ENCODE data around the gene POGK. TPM values are rescaled to one million over a fixed set of nuclear protein-coding genes. Genes with fewer than 3 reads are reported as not detected.

The POGK gene
- total and polyA plus RNA-seq, 9 of the 15 experiments (the other 6 are each of a cell fraction or from before 2014, with no cell fraction given) = 6.1 to 44.5 (median 24.3) TPM

DNA sequence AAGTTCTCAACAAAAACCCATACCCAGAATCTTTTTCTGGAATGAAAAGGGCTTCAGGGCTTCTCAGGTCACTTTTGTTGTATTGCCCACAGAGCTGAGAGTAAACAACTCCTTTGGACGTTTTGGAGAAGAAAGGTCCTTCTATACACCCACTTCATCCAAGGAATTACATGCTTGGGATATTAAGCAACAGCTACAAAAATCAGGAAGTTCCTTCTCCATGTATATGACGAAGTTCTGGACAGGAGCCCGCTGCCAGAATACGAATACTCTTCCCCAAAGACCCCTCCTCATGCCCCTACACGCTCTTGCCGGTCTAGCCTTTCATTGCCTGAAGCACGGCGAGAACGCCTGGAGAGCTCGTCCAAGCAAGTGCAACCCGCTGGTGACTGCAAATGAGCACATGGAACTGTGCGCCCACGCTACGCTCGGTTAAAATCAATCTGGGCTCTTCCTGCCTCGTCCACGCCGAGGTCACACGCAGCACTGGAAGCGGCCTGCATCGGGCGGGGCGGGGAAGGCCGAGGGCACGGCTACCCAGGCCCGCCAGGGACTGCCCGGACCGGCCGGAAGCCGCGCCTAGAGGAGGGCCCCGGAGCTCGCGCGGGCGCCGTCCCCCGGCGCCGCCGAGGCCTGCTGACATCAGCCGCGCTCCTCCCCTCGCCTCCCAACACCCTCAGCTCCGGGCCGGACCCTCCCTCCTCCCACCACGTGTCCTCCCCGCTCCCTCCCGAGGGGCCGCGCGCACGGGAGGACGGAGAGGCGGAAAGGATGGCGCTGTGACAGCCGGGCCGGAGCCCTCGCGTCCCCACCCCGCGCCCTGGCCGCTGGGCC, at the start of gene POGK (continued):
- TF ChIP-seq, protein P1, sequence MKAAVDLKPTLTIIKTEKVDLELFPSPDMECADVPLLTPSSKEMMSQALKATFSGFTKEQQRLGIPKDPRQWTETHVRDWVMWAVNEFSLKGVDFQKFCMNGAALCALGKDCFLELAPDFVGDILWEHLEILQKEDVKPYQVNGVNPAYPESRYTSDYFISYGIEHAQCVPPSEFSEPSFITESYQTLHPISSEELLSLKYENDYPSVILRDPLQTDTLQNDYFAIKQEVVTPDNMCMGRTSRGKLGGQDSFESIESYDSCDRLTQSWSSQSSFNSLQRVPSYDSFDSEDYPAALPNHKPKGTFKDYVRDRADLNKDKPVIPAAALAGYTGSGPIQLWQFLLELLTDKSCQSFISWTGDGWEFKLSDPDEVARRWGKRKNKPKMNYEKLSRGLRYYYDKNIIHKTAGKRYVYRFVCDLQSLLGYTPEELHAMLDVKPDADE (conservative IDR thresholded peaks at IDR 0.05; ENCODE audit: control insufficient read depth, low read depth, low read length) = peak; percentile 92
- TF ChIP-seq ZNF518B (CRISPR knock-in tag; IDR thresholded peaks at IDR 0.05) (no peak), FOSL1 (tag; conservative IDR thresholded peaks at IDR 0.05) (peak; percentile 30), STAT5B (CRISPR knock-in tag; IDR thresholded peaks at IDR 0.05) (no peak), E2F3 (CRISPR knock-in tag; IDR thresholded peaks at IDR 0.05) (peak; percentile 50), FOXA3 (CRISPR knock-in tag; conservative IDR thresholded peaks at IDR 0.05 in 1 of 2, IDR thresholded peaks at IDR 0.05 in 1 of 2) (no peak), CEBPG (CRISPR knock-in tag; IDR thresholded peaks at IDR 0.05) (no peak), CEBPG (tag; conservative IDR thresholded peaks at IDR 0.05 in 1 of 2, IDR thresholded peaks at IDR 0.05 in 1 of 2) (peak; percentile 54 to 60; a peak in 1 of 4 replicates), ZNF57 (CRISPR knock-in tag; IDR thresholded peaks at IDR 0.05) (no peak), HNRNPUL1 (IDR thresholded peaks at IDR 0.05; ENCODE audit: low read length) (no peak), ZNF76 (CRISPR knock-in tag; IDR thresholded peaks at IDR 0.05; ENCODE audit: borderline replicate concordance) (no peak), DPF2 (IDR thresholded peaks at IDR 0.05) (no peak), ELK3 (CRISPR knock-in tag; IDR thresholded peaks at IDR 0.05) (no peak), ZNF609 (CRISPR knock-in tag; IDR thresholded peaks at IDR 0.05; ENCODE audit: borderline replicate concordance) (no peak), HEY1 (CRISPR knock-in tag; IDR thresholded peaks at IDR 0.05; ENCODE audit: borderline replicate concordance) (no peak), BMI1 (IDR thresholded peaks at IDR 0.05; ENCODE audit: low read length) (no peak), ZNF184 (CRISPR knock-in tag; IDR thresholded peaks at IDR 0.05) (no peak)
